ENCODE measurements around the gene FOXO1. TPM values are rescaled to one million over a fixed set of nuclear protein-coding genes. Genes with fewer than 3 reads are reported as not detected.

FOXO1 gene
- total and polyA plus RNA-seq, 2 experiments from 2014 or later: 32.4 to 68.0 TPM

DNA sequence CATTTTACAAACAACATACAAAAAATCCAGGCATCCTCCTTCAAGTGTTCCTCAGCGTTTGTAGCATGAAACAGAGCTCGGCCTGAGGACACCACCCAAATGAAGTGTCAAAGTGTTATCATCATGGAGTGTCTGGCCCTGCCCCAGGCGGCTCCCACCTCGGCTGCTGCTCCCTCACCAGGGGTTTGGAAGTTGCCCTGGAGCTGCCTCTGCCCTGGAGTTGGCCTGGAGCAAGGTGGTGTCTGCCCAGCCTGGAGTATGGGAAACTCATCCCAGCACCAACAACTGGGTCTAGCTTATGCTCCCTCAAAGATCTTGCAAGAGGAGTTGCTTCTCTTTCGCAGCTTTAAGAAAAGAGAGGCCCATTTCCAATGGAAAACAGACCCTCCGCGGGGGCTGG is 120.4 kb downstream of the FOXO1 start:
- Mint-ChIP-seq H3K27me3 (ENCODE audit: insufficient read depth, low read depth, poor library complexity) (peaks cover 3% of the 10 kb centered on the region), H3K9me3 (no peaks in the 10 kb centered on the region), H3K27ac (no peak overlapping the region), H3K4me1 (peaks cover 36% of the 10 kb centered on the region), H3K4me3 (no peak overlapping the region), H3K36me3 (ENCODE audit: low read depth) (no peaks in the 10 kb centered on the region)
- Histone ChIP-seq H2AFZ (no peak overlapping the region), H3K79me2 (replicated peaks; ENCODE audit: insufficient read depth) (peaks cover 11% of the 10 kb centered on the region), H3K4me1 (ENCODE audit: insufficient read depth) (peaks cover 33% of the 10 kb centered on the region), H4K20me1 (replicated peaks; ENCODE audit: insufficient read depth) (peaks cover 10% of the 10 kb centered on the region; the same call in 1 of the 2 replicates), H3F3A (replicated peaks; ENCODE audit: low read depth) (peaks cover 4% of the 10 kb centered on the region; the same call in 1 of the 2 replicates), H3K9me2 (ENCODE audit: insufficient read depth) (0 out of 2 replicates have a peak, but pooled peaks cover 2% of the 10 kb centered on the region), H3K4me3 (no peak overlapping the region), H3K27ac (ENCODE audit: low read depth) (no peak overlapping the region), H3K36me3 (ENCODE audit: insufficient read depth) (no peaks in the 10 kb centered on the region), H3K27me3 (ENCODE audit: insufficient read depth) (no peaks in the 10 kb centered on the region), H3K4me2 (0 out of 2 replicates have a peak overlapping the region, but pooled peaks have one; percentile 29)
- no peak for DNase-seq (ENCODE audit: low spot score)
- peak; percentile 38 for ATAC-seq
- TF ChIP-seq STAT1 (IDR thresholded peaks at IDR 0.05; ENCODE audit: unreplicated experiment): no peak
- TF ChIP-seq ZNF331 (CRISPR knock-in tag; IDR thresholded peaks at IDR 0.05; ENCODE audit: low read depth): no peak
- no peak for TF ChIP-seq EZH2 (IDR thresholded peaks at IDR 0.05; ENCODE audit: low read depth, unreplicated experiment)
- TF ChIP-seq NANOG (IDR thresholded peaks at IDR 0.05; ENCODE audit: borderline replicate concordance): no peak
- TF ChIP-seq, protein P1, sequence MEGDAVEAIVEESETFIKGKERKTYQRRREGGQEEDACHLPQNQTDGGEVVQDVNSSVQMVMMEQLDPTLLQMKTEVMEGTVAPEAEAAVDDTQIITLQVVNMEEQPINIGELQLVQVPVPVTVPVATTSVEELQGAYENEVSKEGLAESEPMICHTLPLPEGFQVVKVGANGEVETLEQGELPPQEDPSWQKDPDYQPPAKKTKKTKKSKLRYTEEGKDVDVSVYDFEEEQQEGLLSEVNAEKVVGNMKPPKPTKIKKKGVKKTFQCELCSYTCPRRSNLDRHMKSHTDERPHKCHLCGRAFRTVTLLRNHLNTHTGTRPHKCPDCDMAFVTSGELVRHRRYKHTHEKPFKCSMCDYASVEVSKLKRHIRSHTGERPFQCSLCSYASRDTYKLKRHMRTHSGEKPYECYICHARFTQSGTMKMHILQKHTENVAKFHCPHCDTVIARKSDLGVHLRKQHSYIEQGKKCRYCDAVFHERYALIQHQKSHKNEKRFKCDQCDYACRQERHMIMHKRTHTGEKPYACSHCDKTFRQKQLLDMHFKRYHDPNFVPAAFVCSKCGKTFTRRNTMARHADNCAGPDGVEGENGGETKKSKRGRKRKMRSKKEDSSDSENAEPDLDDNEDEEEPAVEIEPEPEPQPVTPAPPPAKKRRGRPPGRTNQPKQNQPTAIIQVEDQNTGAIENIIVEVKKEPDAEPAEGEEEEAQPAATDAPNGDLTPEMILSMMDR (conservative IDR thresholded peaks at IDR 0.05; ENCODE audit: low read depth in 2 of 2): no peak
- no peak for TF ChIP-seq EZH2phosphoT487 (IDR thresholded peaks at IDR 0.05; ENCODE audit: unreplicated experiment)
- no peak for TF ChIP-seq CREB1 (CRISPR knock-in tag; IDR thresholded peaks at IDR 0.05; ENCODE audit: low read depth)

DNA sequence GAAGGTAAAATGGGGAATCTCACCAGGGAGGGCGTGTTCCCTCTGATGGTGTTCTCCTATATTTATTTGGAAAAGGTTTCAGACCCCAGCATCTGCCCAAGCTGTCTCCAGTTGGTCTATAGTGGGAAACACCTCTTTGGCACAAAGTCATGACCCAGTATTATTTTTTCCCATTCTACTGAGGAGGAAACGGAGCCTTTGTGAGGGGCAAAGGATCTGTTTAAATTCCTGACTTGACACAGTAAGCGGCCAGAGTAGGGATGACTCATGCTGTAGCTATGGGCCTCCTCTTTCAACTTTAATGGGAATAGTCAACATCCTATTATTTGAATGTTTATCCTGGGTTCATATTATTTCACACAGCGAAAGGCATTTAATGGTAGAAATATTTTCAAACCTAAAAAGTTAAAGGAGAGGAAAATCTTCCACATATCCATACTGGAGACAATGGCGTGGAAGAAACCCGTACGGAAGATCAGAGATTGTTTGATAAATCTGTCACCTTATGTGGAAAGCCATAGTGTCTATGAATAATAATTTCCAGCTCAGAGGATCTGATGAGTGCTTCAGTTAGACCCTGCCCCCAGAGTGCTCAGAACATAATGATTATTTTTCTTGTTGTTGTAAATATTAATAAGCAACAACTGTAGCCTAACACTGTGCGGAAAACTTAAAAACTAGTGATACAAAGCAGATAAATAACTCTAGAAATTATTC is 126.0 kb downstream of the FOXO1 start:
- no peaks in the 10 kb centered on the region for H3F3A ChIP-seq (replicated peaks; ENCODE audit: low read depth)
- Mint-ChIP-seq H3K4me1 (peaks cover 28% of the 10 kb centered on the region), H3K27ac (peak overlapping the region; percentile 79), H3K9me3 (no peaks in the 10 kb centered on the region), H3K27me3 (ENCODE audit: insufficient read depth, low read depth, poor library complexity) (no peaks in the 10 kb centered on the region), H3K36me3 (ENCODE audit: low read depth) (no peaks in the 10 kb centered on the region), H3K4me3 (no peak overlapping the region)
- DNase-seq (ENCODE audit: low spot score) (peak; percentile 83), ATAC-seq (peak; percentile 88)
- H3K27me3 ChIP-seq (ENCODE audit: insufficient read depth): no peaks in the 10 kb centered on the region
- TF ChIP-seq CREB1 (CRISPR knock-in tag; IDR thresholded peaks at IDR 0.05; ENCODE audit: low read depth): no peak
- peak; percentile 38; the same call in 1 of the 2 replicates for TF ChIP-seq NANOG (IDR thresholded peaks at IDR 0.05; ENCODE audit: borderline replicate concordance)
- no peak overlapping the region for H3K4me3 ChIP-seq
- H3K79me2 ChIP-seq (replicated peaks; ENCODE audit: insufficient read depth): no peaks in the 10 kb centered on the region
- H3K4me2 ChIP-seq: peak overlapping the region; percentile 12; the same call in 1 of the 2 replicates
- no peaks in the 10 kb centered on the region for H3K36me3 ChIP-seq (ENCODE audit: insufficient read depth)
- H3K4me1 ChIP-seq (ENCODE audit: insufficient read depth): peaks cover 10% of the 10 kb centered on the region
- H4K20me1 ChIP-seq (replicated peaks; ENCODE audit: insufficient read depth): no peaks in the 10 kb centered on the region
- H3K9me2 ChIP-seq (ENCODE audit: insufficient read depth): no peaks in the 10 kb centered on the region
- H2AFZ ChIP-seq: no peak overlapping the region
- peak overlapping the region; percentile 9 for H3K27ac ChIP-seq (ENCODE audit: low read depth)
